Measurements from ENCODE around the gene PDZD2. TPM values are rescaled to one million over a fixed set of nuclear protein-coding genes. Genes with fewer than 3 reads are reported as not detected.
A peak's percentile ranks its signal among the peaks of the same experiment; 100 is the strongest.

PDZD2 gene
- total RNA-seq, 1 experiment from 2014 or later: 0.37 TPM

GRCh38 chr5:31962871-31963307 lies 324.0 kb downstream of the PDZD2 start (continued):
- TF ChIP-seq ELF1 (IDR thresholded peaks at IDR 0.05; ENCODE audit: borderline replicate concordance, low read depth) (no peak), SRF (IDR thresholded peaks at IDR 0.05; ENCODE audit: low read depth) (peak; percentile 62; the same call in 1 of the 2 replicates), SP1 (IDR thresholded peaks at IDR 0.05; ENCODE audit: low read depth) (peak; percentile 78), EZH2phosphoT487 (IDR thresholded peaks at IDR 0.05; ENCODE audit: borderline replicate concordance) (no peak), CEBPB (IDR thresholded peaks at IDR 0.05; ENCODE audit: low read depth) (peak; percentile 77), JUND (IDR thresholded peaks at IDR 0.05) (peak; percentile 75), SIN3A (IDR thresholded peaks at IDR 0.05; ENCODE audit: low read depth) (peak; percentile 74), REST (IDR thresholded peaks at IDR 0.05; ENCODE audit: low read depth) (no peak), POLR2AphosphoS5 (IDR thresholded peaks at IDR 0.05; ENCODE audit: low read depth, low read length) (peak; percentile 23; the same call in 1 of the 2 replicates), POLR2A (IDR thresholded peaks at IDR 0.05; ENCODE audit: borderline replicate concordance, extremely low read depth, insufficient read depth, insufficient read length) (no peak), TCF7L2 (IDR thresholded peaks at IDR 0.05; ENCODE audit: borderline replicate concordance, extremely low read depth, insufficient read depth, insufficient read length) (no peak)

GRCh38 chr5:31963358-31964006 lies 324.6 kb downstream of the PDZD2 start:
- Histone ChIP-seq H3K36me3 (ENCODE audit: control insufficient read depth in 1 of 2, insufficient read depth in 2 of 2, low read length in 2 of 2) (no peaks in the 10 kb centered on the region), H3K9ac (ENCODE audit: low read length) (no peak overlapping the region), H3K4me1 (ENCODE audit: control insufficient read depth in 1 of 2, insufficient read depth in 2 of 2, low read length in 2 of 2) (peaks cover 21 to 26% of the 10 kb centered on the region in 2 experiments), H4K20me1 (ENCODE audit: insufficient read depth) (no peaks in the 10 kb centered on the region), H3K79me2 (ENCODE audit: insufficient read depth, low read length) (no peaks in the 10 kb centered on the region), H3K27me3 (ENCODE audit: insufficient read depth, low read length) (no peaks in the 10 kb centered on the region), H3K9me3 (ENCODE audit: control insufficient read depth in 1 of 2, insufficient read depth in 1 of 2, low read depth in 1 of 2, low read length in 2 of 2) (no peaks in the 10 kb centered on the region), H2AFZ (ENCODE audit: low read depth, low read length, poor library complexity, severe bottlenecking) (peak overlapping the region; percentile 13), H3K4me3 (replicated peaks in 1 of 2; ENCODE audit: low read depth in 1 of 2, low read length in 2 of 2) (no peak overlapping the region), H3K9me2 (ENCODE audit: insufficient read depth) (no peaks in the 10 kb centered on the region), H3K4me2 (ENCODE audit: low read length) (peak overlapping the region; percentile 43), H3K27ac (ENCODE audit: low read depth, low read length) (peak overlapping the region; percentile 3; the same call in 1 of the 2 replicates)
- ChIA-PET CTCF (no interaction called here), POLR2A (no interaction called here), RAD21 (ENCODE audit: low non-redundant PET in 1 of 2, low total read pairs in 2 of 2, uncharacterized antibody in 2 of 2, unreplicated experiment in 2 of 2) (no interaction called here)
- BruUV-seq (replicated peaks): no TSS peak
- ATAC-seq (peak; percentile 62), DNase-seq (ENCODE audit: low read depth, low spot score) (no peak)
- intact Hi-C loops (cut with micrococcal nuclease): no loop called here
- TF ChIP-seq SP1 (IDR thresholded peaks at IDR 0.05; ENCODE audit: low read depth): no peak
- no peak for TF ChIP-seq CBX3 (IDR thresholded peaks at IDR 0.05; ENCODE audit: low read depth)
- no peak for TF ChIP-seq REST (IDR thresholded peaks at IDR 0.05; ENCODE audit: low read depth)
- TF ChIP-seq MAX (IDR thresholded peaks at IDR 0.05): no peak
- no peak for TF ChIP-seq ZNF274 (IDR thresholded peaks at IDR 0.05; ENCODE audit: low read depth, low read length)
- no peak for TF ChIP-seq ELF1 (IDR thresholded peaks at IDR 0.05; ENCODE audit: borderline replicate concordance, low read depth)
- TF ChIP-seq CEBPB (IDR thresholded peaks at IDR 0.05; ENCODE audit: low read depth): 0 out of 2 replicates have a peak, but pooled peaks have one; percentile 1
- TF ChIP-seq CTCF (IDR thresholded peaks at IDR 0.05 in 2 of 3, conservative IDR thresholded peaks at IDR 0.05 in 1 of 3; ENCODE audit: borderline replicate concordance in 1 of 3, insufficient read depth in 1 of 3, low read depth in 2 of 3, low read length in 2 of 3): 0 out of 6 replicates have a peak, but pooled peaks of 1 of the 3 experiments have one; percentile 7
- no peak for TF ChIP-seq JUND (IDR thresholded peaks at IDR 0.05)
